K562 (cell line): Measurements from ENCODE around the gene FETUB. TPM values are rescaled to one million over a fixed set of nuclear protein-coding genes. Genes with fewer than 3 reads are reported as not detected.

ENCODE experiments used
- ATAC-seq: fragments of 200-7000 bp; cut with Tn5 transposase; 3 replicates; pipeline ENCODE4 v1.9.1; 2020; ENCODE audit warnings: moderate library complexity
- BruUV-seq: library from RNA; stranded (reverse); fragments of 400-500 nt; replicated peaks from 2 replicates; lab custom pipeline; 2021; lab: Mats Ljungman, UMichigan
- CTCF ChIA-PET: fragments of 300-600 bp; formaldehyde crosslinking; extraction: SDS; loops from one replicate; lab custom pipeline; 2021; ENCODE audit warnings: low intra/inter-chr PET ratio; lab: Yijun Ruan, JAX
- POLR2A ChIA-PET: fragments of 300-600, 350-650 bp; sonication (Branson Sonifier 250); formaldehyde crosslinking; extraction: SDS; loops from one replicate; lab custom pipeline; 2021; ENCODE audit warnings: antibody characterized with exemption, inconsistent platforms; lab: Yijun Ruan, JAX
- DNase-seq, 4 experiments: peaks; one replicate each; pipeline versions ENCODE4 v3.0.0 to v3.0.0-alpha.2; 2011 to 2018; ENCODE audit warnings: low spot score in 3 of 4, mixed read lengths in 3 of 4; ENCODE audit errors: extremely low read depth in 1 of 4
- FAIRE-seq: peaks from 2 replicates; lab custom pipeline; 2011; peaks lifted over from hg19 to GRCh38; lab: Jason Lieb, UNC
- H2AFZ ChIP-seq: 2 replicates; pipeline ENCODE4 v1.6.0; 2011; ENCODE audit warnings: low read depth, low read length, control low read depth, inconsistent platforms
- H3K27ac ChIP-seq: fragments of 200-600 bp; 3 replicates; pipeline ENCODE4 v1.8.0; 2011; ENCODE audit warnings: low read depth, mild to moderate bottlenecking, control low read depth, inconsistent platforms, low read length, moderate library complexity, mixed read lengths; ENCODE audit errors: extremely low read depth
- H3K27me3 ChIP-seq, 2 experiments: fragments of 300-600 bp in 1 of 2; 2 replicates in 1 of 2; 3 replicates in 1 of 2; pipeline versions ENCODE4 v1.6.0 to v1.8.0; 2011; ENCODE audit warnings: inconsistent platforms in 2 of 2, low read length in 2 of 2, mild to moderate bottlenecking in 1 of 2, mixed read lengths in 1 of 2, moderate library complexity in 1 of 2; ENCODE audit not compliant: control insufficient read depth in 2 of 2, insufficient read depth in 2 of 2
- H3K36me3 ChIP-seq: fragments of 300-600 bp; 3 replicates; pipeline ENCODE4 v1.8.0; 2011; ENCODE audit warnings: mild to moderate bottlenecking, low read length, inconsistent platforms; ENCODE audit not compliant: control insufficient read depth, insufficient read depth
- H3K4me1 ChIP-seq, 2 experiments: fragments of 200-600 bp in 1 of 2; replicated peaks in 1 of 2; 2 replicates in 1 of 2; 3 replicates in 1 of 2; pipeline versions ENCODE4 v1.5.1 to v1.8.0; 2011; ENCODE audit warnings: inconsistent platforms in 2 of 2, low read length in 2 of 2, mild to moderate bottlenecking in 1 of 2, mixed read lengths in 1 of 2, moderate library complexity in 1 of 2; ENCODE audit not compliant: control insufficient read depth in 2 of 2, insufficient read depth in 2 of 2
- H3K4me2 ChIP-seq: 2 replicates; pipeline ENCODE4 v1.6.1; 2011; ENCODE audit warnings: low read length, control low read depth, inconsistent platforms, mixed read lengths; ENCODE audit not compliant: insufficient read depth
- H3K4me3 ChIP-seq: fragments of 200-600 bp; sonication (generic), shearing (Covaris generic); 2 replicates; pipeline ENCODE4 v1.5.1; 2016; ENCODE audit warnings: control low read depth, inconsistent platforms
- H3K79me2 ChIP-seq: fragments of 200-600 bp; 3 replicates; pipeline ENCODE4 v1.8.0; 2011; ENCODE audit warnings: low read length, inconsistent platforms; ENCODE audit not compliant: control insufficient read depth, insufficient read depth
- H3K9ac ChIP-seq, 2 experiments: 2 replicates each; pipeline versions ENCODE4 v1.6.0 to v1.6.1; 2011; ENCODE audit warnings: low read depth in 2 of 2, low read length in 2 of 2, control low read depth in 1 of 2, inconsistent platforms in 1 of 2, mild to moderate bottlenecking in 1 of 2, mixed read lengths in 1 of 2; ENCODE audit not compliant: insufficient read depth in 1 of 2
- H3K9me1 ChIP-seq: one replicate; pipeline ENCODE4 v1.6.0; 2011; ENCODE audit warnings: inconsistent platforms, mild to moderate bottlenecking, low read length, moderate library complexity; ENCODE audit not compliant: control insufficient read depth, insufficient read depth
- H3K9me3 ChIP-seq: replicated peaks from 2 replicates; pipeline ENCODE4 v1.5.1; 2011; ENCODE audit warnings: low read depth, low read length, inconsistent platforms; ENCODE audit not compliant: control insufficient read depth, insufficient read depth
- H4K20me1 ChIP-seq: replicated peaks from 2 replicates; pipeline ENCODE4 v1.6.1; 2011; ENCODE audit warnings: low read length, inconsistent platforms, mixed read lengths; ENCODE audit not compliant: control insufficient read depth, insufficient read depth
- ASH1L ChIP-seq: fragments of 450-650 bp; IDR thresholded peaks from 2 replicates; pipeline ENCODE4 v1.6.1; 2018; ENCODE audit warnings: borderline replicate concordance, mild to moderate bottlenecking, low read depth; ENCODE audit not compliant: partially characterized antibody
- FOXK2 ChIP-seq, 2 experiments: fragments of 450-650 bp; IDR thresholded peaks in 1 of 2; conservative IDR thresholded peaks in 1 of 2; 2 replicates each; pipeline ENCODE4 v1.6.1; 2016; ENCODE audit warnings: low read depth in 2 of 2, mild to moderate bottlenecking in 1 of 2
- KDM4B ChIP-seq, 2 experiments: fragments of 450-650 bp in 1 of 2; sonication (generic) in 1 of 2; IDR thresholded peaks; 2 replicates each; pipeline ENCODE4 v1.6.1; 2016 to 2017; ENCODE audit warnings: borderline replicate concordance in 2 of 2, antibody characterized with exemption in 1 of 2, low read depth in 1 of 2, mild to moderate bottlenecking in 1 of 2
- MTA1 ChIP-seq: fragments of 450-650 bp; IDR thresholded peaks from 2 replicates; pipeline ENCODE4 v1.6.1; 2017; ENCODE audit warnings: borderline replicate concordance
- NCOR1 ChIP-seq: fragments of 450-650 bp; IDR thresholded peaks from 2 replicates; pipeline ENCODE4 v1.6.1; 2016; ENCODE audit warnings: mild to moderate bottlenecking, moderate library complexity
- NR4A1 ChIP-seq, 2 experiments: fragments of 250-450 bp in 1 of 2; fragments of 450-650 bp in 1 of 2; sonication (Bioruptor Pico) in 1 of 2; IDR thresholded peaks; 2 replicates each; pipeline versions ENCODE4 v1.4.0 to v1.6.1; 2016 to 2020; ENCODE audit warnings: mild to moderate bottlenecking in 2 of 2, missing compliant biosample characterization in 1 of 2, missing genetic modification characterization in 1 of 2, moderate library complexity in 1 of 2
- RBM34 ChIP-seq: fragments of 200-400 bp; formaldehyde crosslinking; IDR thresholded peaks from 2 replicates; pipeline ENCODE4 v1.6.1; 2018; ENCODE audit warnings: low read length, borderline replicate concordance; ENCODE audit not compliant: insufficient read depth
- RFX1 ChIP-seq: fragments of 450-650 bp; IDR thresholded peaks from 2 replicates; pipeline ENCODE4 v1.6.1; 2016; ENCODE audit warnings: mild to moderate bottlenecking, moderate library complexity
- SMAD4 ChIP-seq: fragments of 250-450 bp; sonication (Bioruptor Pico); conservative IDR thresholded peaks from 2 replicates; pipeline ENCODE4 v1.8.0; 2021; ENCODE audit warnings: inconsistent platforms, mild to moderate bottlenecking, moderate library complexity
- ZNF512 ChIP-seq: IDR thresholded peaks from 2 replicates; pipeline ENCODE4 v1.6.1; 2016; ENCODE audit warnings: missing genetic modification characterization, missing compliant biosample characterization
- ZNF584 ChIP-seq: fragments of 200-800 bp; sonication (Bioruptor generic); IDR thresholded peaks from 2 replicates; pipeline ENCODE4 v1.6.1; 2016; ENCODE audit warnings: low read depth, mild to moderate bottlenecking, missing genetic modification characterization, missing compliant biosample characterization
- WGBS: fragments of 100-300 bp; shearing (Covaris generic); methylation state at CpG from one replicate; pipeline ENCODE4 v1.1.6; 2016; ENCODE audit warnings: low coverage, mixed read lengths; ENCODE audit not compliant: insufficient coverage; ENCODE audit errors: missing lambda C conversion rate; 5-methylcytosine and 5-hydroxymethylcytosine counted together
- in situ Hi-C: fragments of 300-500 bp; cut with MboI; formaldehyde crosslinking; loops from 4 replicates; pipeline ENCODE4 v1.15.0; 2018; ENCODE audit warnings: inconsistent platforms, mixed read lengths
- intact Hi-C: fragments of 100-400 bp; cut with micrococcal nuclease; formaldehyde crosslinking; loops from 2 replicates; pipeline ENCODE4 v1.14.2; 2022
- polyA plus RNA-seq, 8 experiments: library from polyadenylated mRNA; depleted of rRNA in 4 of 8; stranded (reverse) in 5 of 8; unstranded in 3 of 8; fragments of >200 nt; fragmentation: Nextera tagmentation in 2 of 8; fragmentation: Illumina TruSeq in 1 of 8; extraction: Ambion mirVana in 2 of 8; extraction: Trizol in 1 of 8; gene quantifications; 2 replicates each; pipeline versions ENCODE4 v1.2.1 to v1.2.3, GENCODE V29; 2011 to 2014; ENCODE audit warnings: inconsistent platforms in 1 of 8, missing spikeins in 1 of 8
- total RNA-seq, 7 experiments: library from RNA; depleted of rRNA in 6 of 7; stranded (reverse); fragments of >200 nt in 6 of 7; fragmentation: Illumina TruSeq in 2 of 7; extraction: Trizol in 2 of 7; gene quantifications; 2 replicates each; pipeline versions ENCODE4 v1.2.1 to v1.2.3, GENCODE V29; 2011 to 2021; ENCODE audit warnings: low replicate concordance in 1 of 7

The FETUB gene
- total and polyA plus RNA-seq, 9 of the 15 experiments (the other 6 are each of a cell fraction or from before 2014, with no cell fraction given), result not detected

GRCh38 chr3:186599785-186600166 lies 40.4 kb upstream of the FETUB start:
- CTCF ChIA-PET, result no interaction called here
- Histone ChIP-seq H3K36me3 (no peaks in the 10 kb centered on the region), H3K9ac (no peak overlapping the region), H3K79me2 (no peaks in the 10 kb centered on the region), H4K20me1 (no peaks in the 10 kb centered on the region), H3K9me1 (no peaks in the 10 kb centered on the region), H3K4me2 (no peak overlapping the region), H3K4me1 (peaks cover 6 to 14% of the 10 kb centered on the region in 2 experiments), H3K9me3 (no peaks in the 10 kb centered on the region), H3K27me3 (no peaks in the 10 kb centered on the region), H3K27ac (no peak overlapping the region), H2AFZ (no peak overlapping the region), H3K4me3 (no peak overlapping the region)
- intact Hi-C loops, result no loop called here
- POLR2A ChIA-PET, result interaction anchor here (0.8 to 1.0 kb wide), 3 partner anchors 10 to 185 kb away, joined by 3 read pairs; no protein-coding TSS in a partner anchor
- no peak for DNase-seq
- TF ChIP-seq NCOR1, result no peak
- 0 out of 2 replicates have a peak, but pooled peaks have one; percentile 3 for TF ChIP-seq ZNF584 (CRISPR knock-in tag)
- 0 out of 2 replicates have a peak, but pooled peaks have one; percentile 2 for TF ChIP-seq SMAD4 (CRISPR knock-in tag)
- TF ChIP-seq NR4A1 (CRISPR knock-in tag; IDR thresholded peaks at IDR 0.05), result no peak
- TF ChIP-seq NR4A1 (tag; IDR thresholded peaks at IDR 0.05), result 0 out of 2 replicates have a peak, but pooled peaks have one; percentile 2
- BruUV-seq, result no TSS peak
- ATAC-seq, result peak; percentile 15
- FAIRE-seq, result no peak
- in situ Hi-C loops, result no loop called here
- WGBS, result 68% methylated on average over 2 of the region's 2 CpGs

- TF ChIP-seq KDM4B (IDR thresholded peaks at IDR 0.05; ENCODE audit: borderline replicate concordance in 2 of 2, low read depth in 1 of 2) (no peak), RFX1 (no peak), ASH1L (no peak), RBM34 (no peak), MTA1 (peak; percentile 44; the same call in 1 of the 2 replicates), FOXK2 (conservative IDR thresholded peaks at IDR 0.05 in 1 of 2, IDR thresholded peaks at IDR 0.05 in 1 of 2; ENCODE audit: low read depth in 2 of 2) (no peak), ZNF512 (peak; percentile 65; the same call in 1 of the 2 replicates)
- BruUV-seq, result no TSS peak
These were observed 39.3 kb upstream of the FETUB start for GRCh38 chr3:186600896-186601295.

More at GRCh38 chr3:186600896-186601295, 39.3 kb upstream of the FETUB start:
- H3K36me3 ChIP-seq, result no peaks in the 10 kb centered on the region
- no peak overlapping the region for H3K9ac ChIP-seq
- in situ Hi-C loops, result no loop called here
- POLR2A ChIA-PET, result interaction anchor here (0.8 to 1.1 kb wide), 2 partner anchors 14 to 183 kb away, joined by 3 to 4 read pairs; partner anchors contain the start of gene EIF4A2
- CTCF ChIA-PET, result no interaction called here
- H3K4me1 ChIP-seq, result peaks cover 6 to 19% of the 10 kb centered on the region in 2 experiments
- FAIRE-seq (no peak), ATAC-seq (no peak), DNase-seq (no peak)
- 61% methylated on average over 3 of the region's 3 CpGs for WGBS
- no peak overlapping the region for H3K27ac ChIP-seq
- no peaks in the 10 kb centered on the region for H3K9me1 ChIP-seq
- no peaks in the 10 kb centered on the region; a peak in 2 of 5 replicates for H3K27me3 ChIP-seq
- intact Hi-C loops, result no loop called here
- no peak overlapping the region for H2AFZ ChIP-seq
- no peaks in the 10 kb centered on the region for H3K79me2 ChIP-seq
- H4K20me1 ChIP-seq, result no peaks in the 10 kb centered on the region
- no peak overlapping the region for H3K4me2 ChIP-seq
- no peak overlapping the region for H3K4me3 ChIP-seq
- no peaks in the 10 kb centered on the region for H3K9me3 ChIP-seq
